GM18873 (cell line): ENCODE measurements around the gene SIK2.

ENCODE experiments used
- ATAC-seq: cut with Tn5 transposase; IDR thresholded peaks from one replicate; pipeline ENCODE4 v1.9.1; 2021; ENCODE audit warnings: mild to moderate bottlenecking, moderate library complexity, moderate number of reproducible peaks; ENCODE audit not compliant: unreplicated experiment, low FRiP score

The SIK2 gene

GRCh38 chr11:111724615-111725129 lies 122.4 kb downstream of the SIK2 start:
- no peak for ATAC-seq

GRCh38 chr11:111725621-111726020 lies 123.4 kb downstream of the SIK2 start:
- ATAC-seq: no peak

GRCh38 chr11:111726301-111726713 lies 124.1 kb downstream of the SIK2 start:
- no peak for ATAC-seq

- no peak for ATAC-seq
Observed at GRCh38 chr11:111727431-111727830, 125.2 kb downstream of the SIK2 start.

GRCh38 chr11:111729071-111729830 lies 127.0 kb downstream of the SIK2 start:
- ATAC-seq: no peak

- no peak for ATAC-seq
Observed at GRCh38 chr11:111729831-111730311, 127.6 kb downstream of the SIK2 start.

- no peak for ATAC-seq
Observed at GRCh38 chr11:111730871-111731591, 128.8 kb downstream of the SIK2 start.

- ATAC-seq: no peak
Observed at GRCh38 chr11:111731821-111732220, 129.6 kb downstream of the SIK2 start.

GRCh38 chr11:111733016-111733415 lies 130.8 kb downstream of the SIK2 start:
- no peak for ATAC-seq

- ATAC-seq: no peak
Observed at GRCh38 chr11:111733611-111734088, 131.4 kb downstream of the SIK2 start.

- ATAC-seq: no peak
Observed at GRCh38 chr11:111734101-111734953, 132.1 kb downstream of the SIK2 start.

- no peak for ATAC-seq
Observed at GRCh38 chr11:111734954-111735261, 132.7 kb downstream of the SIK2 start.

- ATAC-seq: no peak
Observed at GRCh38 chr11:111735262-111736116, 133.2 kb downstream of the SIK2 start.

GRCh38 chr11:111736181-111736590 lies 133.9 kb downstream of the SIK2 start:
- ATAC-seq: no peak

GRCh38 chr11:111736621-111737443 lies 134.6 kb downstream of the SIK2 start:
- no peak for ATAC-seq

- no peak for ATAC-seq
Observed at GRCh38 chr11:111737444-111738210, 135.4 kb downstream of the SIK2 start.

GRCh38 chr11:111739299-111739698 lies 137.1 kb downstream of the SIK2 start:
- no peak for ATAC-seq

- ATAC-seq: no peak
Observed at GRCh38 chr11:111741751-111742150, 139.5 kb downstream of the SIK2 start.
